Neuronal stem cell (in vitro differentiated cells): ENCODE data around the gene APMAP.
A peak's percentile ranks its signal among the peaks of the same experiment; 100 is the strongest.

Source experiments
- DNase-seq: peaks from one replicate; pipeline ENCODE4 v3.0.0-alpha.2; 2013; ENCODE audit warnings: low spot score
- H2AFZ ChIP-seq: one replicate; pipeline ENCODE4 v1.6.1; 2013; ENCODE audit warnings: mild to moderate bottlenecking, low read length, inconsistent platforms
- H2AK5ac ChIP-seq: 2 replicates; pipeline ENCODE4 v1.6.1; 2013; ENCODE audit warnings: low read depth, mild to moderate bottlenecking, inconsistent platforms, low read length, moderate library complexity, mixed read lengths
- H2BK120ac ChIP-seq: 2 replicates; pipeline ENCODE4 v1.6.1; 2013; ENCODE audit warnings: low read depth, mild to moderate bottlenecking, inconsistent platforms, low read length, moderate library complexity, mixed read lengths
- H2BK12ac ChIP-seq: one replicate; pipeline ENCODE4 v1.6.1; 2013; ENCODE audit warnings: low read length, inconsistent platforms
- H2BK15ac ChIP-seq: 2 replicates; pipeline ENCODE4 v1.6.1; 2013; ENCODE audit warnings: mild to moderate bottlenecking, low read length, inconsistent platforms, mixed read lengths
- H2BK5ac ChIP-seq: one replicate; pipeline ENCODE4 v1.6.1; 2013; ENCODE audit warnings: inconsistent platforms, mild to moderate bottlenecking, low read length, moderate library complexity
- H3K14ac ChIP-seq: one replicate; pipeline ENCODE4 v1.6.1; 2013; ENCODE audit warnings: low read length, inconsistent platforms
- H3K18ac ChIP-seq: 2 replicates; pipeline ENCODE4 v1.6.1; 2013; ENCODE audit warnings: low read length, inconsistent platforms
- H3K23ac ChIP-seq: 2 replicates; pipeline ENCODE4 v1.6.1; 2013; ENCODE audit warnings: low read depth, mild to moderate bottlenecking, mixed read lengths, low read length, inconsistent platforms; ENCODE audit not compliant: poor library complexity
- H3K27ac ChIP-seq: replicated peaks from 3 replicates; pipeline ENCODE4 v1.5.1; 2013; ENCODE audit warnings: low read length, inconsistent platforms
- H3K27me3 ChIP-seq, 3 experiments: 2 replicates each; pipeline ENCODE4 v1.6.1; 2013; ENCODE audit warnings: low read length in 3 of 3, mild to moderate bottlenecking in 2 of 3, inconsistent platforms in 1 of 3, low read depth in 1 of 3, mixed read lengths in 1 of 3, moderate library complexity in 1 of 3; ENCODE audit not compliant: control insufficient read depth in 3 of 3, insufficient read depth in 3 of 3
- H3K36me3 ChIP-seq, 2 donors: replicated peaks in 1 of 2; 2 replicates each; pipeline ENCODE4 v1.6.1; 2013; ENCODE audit warnings: low read length in 2 of 2; ENCODE audit not compliant: control insufficient read depth in 2 of 2, insufficient read depth in 2 of 2
- H3K4ac ChIP-seq: 2 replicates; pipeline ENCODE4 v1.6.1; 2013; ENCODE audit warnings: inconsistent platforms, mild to moderate bottlenecking, low read length, moderate library complexity
- H3K4me1 ChIP-seq, 2 donors: 1 replicate in 1 of 2; 2 replicates in 1 of 2; pipeline ENCODE4 v1.6.1; 2013; ENCODE audit warnings: low read length in 2 of 2, low read depth in 1 of 2; ENCODE audit not compliant: control insufficient read depth in 2 of 2, insufficient read depth in 1 of 2
- H3K4me2 ChIP-seq: one replicate; pipeline ENCODE4 v1.6.1; 2013; ENCODE audit warnings: mild to moderate bottlenecking, low read length, inconsistent platforms; ENCODE audit not compliant: insufficient read depth, poor library complexity, severe bottlenecking
- H3K4me3 ChIP-seq, 2 donors: 2 replicates each; pipeline ENCODE4 v1.5.1; 2013; ENCODE audit warnings: low read length in 2 of 2, mild to moderate bottlenecking in 2 of 2, inconsistent platforms in 1 of 2, moderate library complexity in 1 of 2
- H3K79me1 ChIP-seq: one replicate; pipeline ENCODE4 v1.6.1; 2013; ENCODE audit warnings: low read depth, mild to moderate bottlenecking, inconsistent platforms, low read length, moderate library complexity
- H3K9ac ChIP-seq: one replicate; pipeline ENCODE4 v1.6.1; 2013; ENCODE audit warnings: mild to moderate bottlenecking, low read depth, low read length, inconsistent platforms; ENCODE audit not compliant: poor library complexity
- H3K9me3 ChIP-seq, 2 donors: replicated peaks in 1 of 2; 2 replicates each; pipeline versions ENCODE3 to v1.6.1; 2013; ENCODE audit warnings: low read length in 2 of 2, mild to moderate bottlenecking in 2 of 2, inconsistent platforms in 1 of 2, low read depth in 1 of 2, mixed read lengths in 1 of 2, moderate library complexity in 1 of 2; ENCODE audit not compliant: control insufficient read depth in 2 of 2, insufficient read depth in 1 of 2
- H4K8ac ChIP-seq: one replicate; pipeline ENCODE4 v1.6.1; 2013; ENCODE audit warnings: low read depth, mild to moderate bottlenecking, inconsistent platforms, low read length, moderate library complexity
- H4K91ac ChIP-seq: one replicate; pipeline ENCODE4 v1.6.1; 2013; ENCODE audit warnings: low read length, low read depth, mild to moderate bottlenecking, inconsistent platforms; ENCODE audit not compliant: poor library complexity
- WGBS, 2 donors: extraction: QIAGEN DNeasy Blood & Tissue Kit; methylation state at CpG; one replicate each; pipeline ENCODE4 v1.1.7; 2013; ENCODE audit warnings: missing lambda C conversion rate in 2 of 2, mixed read lengths in 1 of 2; ENCODE audit not compliant: insufficient read length in 2 of 2, insufficient replicate concordance in 1 of 2; ENCODE audit errors: extremely low coverage in 2 of 2; 5-methylcytosine and 5-hydroxymethylcytosine counted together

APMAP gene

GRCh38 chr20:25006431-25007167, 14.0 kb upstream of the APMAP start:
- no peak overlapping the region for H3K18ac ChIP-seq
- peaks cover 0 to 31% (median 0%) of the 10 kb centered on the region in 3 experiments for H3K27me3 ChIP-seq
- no peak overlapping the region for H2BK120ac ChIP-seq
- H2AFZ ChIP-seq = no peak overlapping the region
- no peaks in the 10 kb centered on the region for H3K79me1 ChIP-seq
- H3K4me3 ChIP-seq = no peak overlapping the region
- no peak for DNase-seq
- no peaks in the 10 kb centered on the region for H3K9me3 ChIP-seq
- no peak overlapping the region for H2BK15ac ChIP-seq
- no peak overlapping the region for H2AK5ac ChIP-seq
- H3K23ac ChIP-seq = no peak overlapping the region
- H3K36me3 ChIP-seq = no peaks in the 10 kb centered on the region
- no peak overlapping the region for H3K9ac ChIP-seq
- H3K4ac ChIP-seq = no peak overlapping the region
- H3K14ac ChIP-seq = no peak overlapping the region
- no CpG with 5 or more reads among the region's 12 CpGs for WGBS, 2 donors
- H2BK5ac ChIP-seq = peak overlapping the region; percentile 68
- H3K4me1 ChIP-seq = no peaks in the 10 kb centered on the region
- no peak overlapping the region for H4K91ac ChIP-seq
- H3K4me2 ChIP-seq = no peak overlapping the region
- no peak overlapping the region for H3K27ac ChIP-seq
- no peak overlapping the region for H4K8ac ChIP-seq
- no peak overlapping the region for H2BK12ac ChIP-seq

- Histone ChIP-seq H3K27me3 (peaks cover 0 to 27% (median 0%) of the 10 kb centered on the region in 3 experiments), H4K8ac (peak overlapping the region; percentile 86), H2BK12ac (no peak overlapping the region), H3K14ac (peak overlapping the region; percentile 43), H3K36me3 (no peaks in the 10 kb centered on the region), H3K23ac (peak overlapping the region; percentile 31), H2BK15ac (no peak overlapping the region), H3K4me1 (no peaks in the 10 kb centered on the region), H2BK5ac (no peak overlapping the region), H3K18ac (peak overlapping the region; percentile 19), H3K27ac (no peak overlapping the region), H3K9ac (no peak overlapping the region), H2AK5ac (peak overlapping the region; percentile 47), H4K91ac (no peak overlapping the region), H3K4me3 (no peak overlapping the region), H3K9me3 (no peaks in the 10 kb centered on the region), H2AFZ (no peak overlapping the region), H3K79me1 (no peaks in the 10 kb centered on the region), H3K4me2 (no peak overlapping the region), H3K4ac (no peak overlapping the region), H2BK120ac (no peak overlapping the region)
- WGBS, 2 donors = no CpG with 5 or more reads among the region's 8 CpGs
- no peak for DNase-seq
Measured at GRCh38 chr20:25005661-25006060, 13.1 kb upstream of the APMAP start.

- DNase-seq = no peak
- H2AK5ac ChIP-seq = no peak overlapping the region
- H4K91ac ChIP-seq = no peak overlapping the region
- H2AFZ ChIP-seq = no peak overlapping the region
- peaks cover 0 to 27% (median 0%) of the 10 kb centered on the region in 3 experiments for H3K27me3 ChIP-seq
- no peaks in the 10 kb centered on the region for H3K79me1 ChIP-seq
- no peak overlapping the region for H3K27ac ChIP-seq
- no peak overlapping the region for H3K18ac ChIP-seq
- H3K4ac ChIP-seq = no peak overlapping the region
- H3K14ac ChIP-seq = no peak overlapping the region
- H3K9ac ChIP-seq = no peak overlapping the region
- H2BK120ac ChIP-seq = no peak overlapping the region
- H3K23ac ChIP-seq = no peak overlapping the region
- H2BK5ac ChIP-seq = no peak overlapping the region
- no CpG with 5 or more reads among the region's 2 CpGs for WGBS, 2 donors
- no peaks in the 10 kb centered on the region for H3K9me3 ChIP-seq
- no peaks in the 10 kb centered on the region for H3K36me3 ChIP-seq
- no peak overlapping the region for H3K4me3 ChIP-seq
- no peak overlapping the region for H3K4me2 ChIP-seq
- no peaks in the 10 kb centered on the region for H3K4me1 ChIP-seq
- no peak overlapping the region for H2BK15ac ChIP-seq
- no peak overlapping the region for H4K8ac ChIP-seq
- H2BK12ac ChIP-seq = no peak overlapping the region
Measured at GRCh38 chr20:25005220-25005619, 12.7 kb upstream of the APMAP start.

- no peak overlapping the region for H3K4ac ChIP-seq
- no peak overlapping the region for H3K4me2 ChIP-seq
- no peak overlapping the region for H3K4me3 ChIP-seq
- no peak overlapping the region for H2BK5ac ChIP-seq
- no peaks in the 10 kb centered on the region for H3K36me3 ChIP-seq
- no peak overlapping the region for H3K18ac ChIP-seq
- H2AFZ ChIP-seq = no peak overlapping the region
- H3K9me3 ChIP-seq = no peaks in the 10 kb centered on the region
- no peak overlapping the region for H2BK15ac ChIP-seq
- no peak overlapping the region for H4K8ac ChIP-seq
- no peaks in the 10 kb centered on the region for H3K4me1 ChIP-seq
- H3K9ac ChIP-seq = no peak overlapping the region
- H2BK12ac ChIP-seq = no peak overlapping the region
- H3K27ac ChIP-seq = no peak overlapping the region
- H2BK120ac ChIP-seq = no peak overlapping the region
- no CpG with 5 or more reads among the region's 1 CpG for WGBS, 2 donors
- no peak overlapping the region for H4K91ac ChIP-seq
- H3K14ac ChIP-seq = no peak overlapping the region
- no peak overlapping the region for H3K23ac ChIP-seq
- H2AK5ac ChIP-seq = no peak overlapping the region
- H3K27me3 ChIP-seq = peaks cover 0 to 24% (median 0%) of the 10 kb centered on the region in 3 experiments
- no peaks in the 10 kb centered on the region for H3K79me1 ChIP-seq
- no peak for DNase-seq
Measured at GRCh38 chr20:25003002-25003401, 10.5 kb upstream of the APMAP start.
